Articular chondrocyte of knee joint (primary cell): ENCODE measurements around the gene SLC15A5. TPM values are rescaled to one million over a fixed set of nuclear protein-coding genes. Genes with fewer than 3 reads are reported as not detected.

Source experiments
- total RNA-seq: library from RNA; depleted of rRNA; stranded (reverse); fragments of >200 nt; gene quantifications from 2 replicates; pipeline ENCODE4 v1.2.3, GENCODE V29; 2012

The SLC15A5 gene, protein sequence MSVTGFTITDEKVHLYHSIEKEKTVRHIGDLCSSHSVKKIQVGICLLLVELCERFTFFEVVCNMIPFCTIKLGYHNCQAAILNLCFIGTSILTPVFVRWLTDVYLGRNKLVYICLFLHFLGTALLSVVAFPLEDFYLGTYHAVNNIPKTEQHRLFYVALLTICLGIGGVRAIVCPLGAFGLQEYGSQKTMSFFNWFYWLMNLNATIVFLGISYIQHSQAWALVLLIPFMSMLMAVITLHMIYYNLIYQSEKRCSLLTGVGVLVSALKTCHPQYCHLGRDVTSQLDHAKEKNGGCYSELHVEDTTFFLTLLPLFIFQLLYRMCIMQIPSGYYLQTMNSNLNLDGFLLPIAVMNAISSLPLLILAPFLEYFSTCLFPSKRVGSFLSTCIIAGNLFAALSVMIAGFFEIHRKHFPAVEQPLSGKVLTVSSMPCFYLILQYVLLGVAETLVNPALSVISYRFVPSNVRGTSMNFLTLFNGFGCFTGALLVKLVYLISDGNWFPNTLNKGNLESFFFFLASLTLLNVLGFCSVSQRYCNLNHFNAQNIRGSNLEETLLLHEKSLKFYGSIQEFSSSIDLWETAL
- not detected in 2 replicates for total RNA-seq

DNA sequence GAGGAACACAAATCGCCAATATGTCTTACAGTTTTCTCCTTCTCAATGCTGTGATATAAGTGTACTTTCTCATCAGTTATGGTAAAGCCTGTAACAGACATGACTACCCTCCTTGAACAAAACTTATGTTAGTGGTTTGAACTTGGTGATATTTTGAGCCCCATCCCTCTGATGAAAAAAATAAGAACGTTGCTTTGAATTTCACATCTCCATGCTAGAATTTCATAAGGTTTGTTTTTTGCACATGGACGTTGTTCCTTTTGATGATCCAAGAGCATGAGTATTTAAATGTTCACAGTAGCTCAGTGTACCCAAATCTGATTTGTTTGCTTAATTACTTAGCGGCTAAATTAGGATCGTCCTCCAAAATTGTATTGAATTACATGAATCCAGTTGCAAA is at the start of gene SLC15A5:
TSS of gene SLC15A5 (minus strand) at position 101 of the 400 bp plus-strand sequence. CDS start at position 101, 0 bp downstream.

Other genes with a start within 250 kb of the SLC15A5 start
- gene MGST1, start 70.0 kb upstream of the SLC15A5 start, total RNA-seq: 65.2 and 84.7 TPM in 2 replicates